Colonic mucosa (tissue), 4 donors: Measurements from ENCODE around the gene CSMD2. TPM values are rescaled to one million over a fixed set of nuclear protein-coding genes. Genes with fewer than 3 reads are reported as not detected.
"Not testable (repeated sequence)": the region's sequence is repeated elsewhere in the genome, so short reads cannot be mapped to it uniquely, and the experiment has no call there.

Experiments used
- DNase-seq: peaks from one replicate; pipeline ENCODE4 v3.0.0-alpha.2; 2020
- H3K27ac ChIP-seq: fragments of 200-600 bp; one replicate; pipeline ENCODE4 v1.8.0; 2021
- H3K27me3 ChIP-seq: fragments of 200-600 bp; one replicate; pipeline ENCODE4 v1.8.0; 2021
- H3K36me3 ChIP-seq: fragments of 200-600 bp; one replicate; pipeline ENCODE4 v1.8.0; 2021
- H3K4me1 ChIP-seq: fragments of 200-600 bp; one replicate; pipeline ENCODE4 v1.8.0; 2021; ENCODE audit warnings: mild to moderate bottlenecking
- H3K4me3 ChIP-seq: fragments of 200-600 bp; one replicate; pipeline ENCODE4 v1.8.0; 2021
- H3K9ac ChIP-seq, 2 donors: one replicate each; pipeline ENCODE4 v1.7.0; 2013; ENCODE audit warnings: control low read depth in 2 of 2, low read depth in 2 of 2, low read length in 2 of 2
- H3K9me3 ChIP-seq: fragments of 200-600 bp; one replicate; pipeline ENCODE4 v1.8.0; 2021
- CTCF ChIP-seq: fragments of 200-600 bp; IDR thresholded peaks from one replicate; pipeline ENCODE4 v1.8.0; 2022; ENCODE audit warnings: antibody characterized with exemption, mild to moderate bottlenecking
- intact Hi-C: fragments of 100-400 bp; cut with DNase I; formaldehyde crosslinking; loops from one replicate; pipeline ENCODE4 v1.14.1; 2022
- total RNA-seq, 2 donors: library from RNA; stranded (reverse); fragmentation: NEBNext Ultra II Directional in 1 of 2; extraction: Animal tissue kit (Norgen Biotek cat#: 25700) in 1 of 2; gene quantifications; one replicate each; pipeline ENCODE4 v1.2.1, GENCODE V29; 2021
- donor health status: healthy.
- donor health status: DM: no; HTN: no; CAD: no.
- donor health status: DM: no; HTN: no; CAD: no.

CSMD2 gene
- total RNA-seq, 2 donors from 2014 or later = 0.05 to 0.10 TPM

GRCh38 chr1:33516891-33517567, 648.0 kb downstream of the CSMD2 start:
- H3K4me1 ChIP-seq = no peaks in the 10 kb centered on the region
- no peaks in the 10 kb centered on the region for H3K27me3 ChIP-seq
- no peak overlapping the region for H3K27ac ChIP-seq
- no peaks in the 10 kb centered on the region for H3K9me3 ChIP-seq
- no peak for DNase-seq
- H3K36me3 ChIP-seq = no peaks in the 10 kb centered on the region
- intact Hi-C loops = no loop called here
- TF ChIP-seq CTCF = no peak
- H3K9ac ChIP-seq = no peak overlapping the region
- no peak overlapping the region for H3K4me3 ChIP-seq

- no peaks in the 10 kb centered on the region for H3K4me1 ChIP-seq
- intact Hi-C loops = no loop called here
- H3K27ac ChIP-seq = no peak overlapping the region
- no peak for TF ChIP-seq CTCF
- H3K9me3 ChIP-seq = no peaks in the 10 kb centered on the region
- no peak overlapping the region for H3K9ac ChIP-seq
- no peaks in the 10 kb centered on the region for H3K27me3 ChIP-seq
- H3K36me3 ChIP-seq = no peaks in the 10 kb centered on the region
- no peak overlapping the region for H3K4me3 ChIP-seq
- DNase-seq = no peak
Measured at GRCh38 chr1:33516428-33516827, 648.6 kb downstream of the CSMD2 start.

GRCh38 chr1:33515607-33516006, 649.4 kb downstream of the CSMD2 start:
- no peak overlapping the region for H3K27ac ChIP-seq
- TF ChIP-seq CTCF = no peak
- H3K9me3 ChIP-seq = no peaks in the 10 kb centered on the region
- no peaks in the 10 kb centered on the region for H3K4me1 ChIP-seq
- H3K27me3 ChIP-seq = no peaks in the 10 kb centered on the region
- no peak overlapping the region for H3K9ac ChIP-seq
- no peaks in the 10 kb centered on the region for H3K36me3 ChIP-seq
- H3K4me3 ChIP-seq = no peak overlapping the region
- intact Hi-C loops = no loop called here
- no peak for DNase-seq

GRCh38 chr1:33515112-33515511, 649.9 kb downstream of the CSMD2 start:
- DNase-seq = no peak
- TF ChIP-seq CTCF = no peak
- Histone ChIP-seq H3K36me3 (no peaks in the 10 kb centered on the region), H3K4me1 (no peaks in the 10 kb centered on the region), H3K4me3 (no peak overlapping the region), H3K9me3 (no peaks in the 10 kb centered on the region), H3K27ac (no peak overlapping the region), H3K27me3 (no peaks in the 10 kb centered on the region), H3K9ac (no peak overlapping the region)
- intact Hi-C loops = no loop called here

- H3K27ac ChIP-seq = no peak overlapping the region
- intact Hi-C loops = no loop called here
- H3K36me3 ChIP-seq = no peaks in the 10 kb centered on the region
- no peak overlapping the region for H3K9ac ChIP-seq
- no peaks in the 10 kb centered on the region for H3K4me1 ChIP-seq
- H3K27me3 ChIP-seq = no peaks in the 10 kb centered on the region
- no peak for TF ChIP-seq CTCF
- no peak for DNase-seq
- no peak overlapping the region for H3K4me3 ChIP-seq
- H3K9me3 ChIP-seq = no peaks in the 10 kb centered on the region
Measured at GRCh38 chr1:33512226-33513011, 652.6 kb downstream of the CSMD2 start.

- H3K4me1 ChIP-seq, H3K27me3 ChIP-seq, H3K27ac ChIP-seq, H3K9ac ChIP-seq, DNase-seq, H3K4me3 ChIP-seq, intact Hi-C loops, H3K36me3 ChIP-seq, H3K9me3 ChIP-seq: not testable (repeated sequence)
Measured at GRCh38 chr1:33509276-33509675, 655.8 kb downstream of the CSMD2 start.
